ENCODE data around the gene ZDHHC17. TPM values are rescaled to one million over a fixed set of nuclear protein-coding genes. Genes with fewer than 3 reads are reported as not detected.

The ZDHHC17 gene
- total RNA-seq, 1 donor from 2014 or later, result 58.8 TPM

GRCh38 chr12:76874491-76875190 lies 110.7 kb downstream of the ZDHHC17 start:
- Mint-ChIP-seq H3K4me1 (peaks cover 24% of the 10 kb centered on the region), H3K27me3 (ENCODE audit: low read depth) (peaks cover 21% of the 10 kb centered on the region), H3K9me3 (no peaks in the 10 kb centered on the region), H3K4me3 (peak overlapping the region; percentile 66), H3K36me3 (ENCODE audit: low read depth) (no peaks in the 10 kb centered on the region), H3K27ac (ENCODE audit: unreplicated experiment) (no peak overlapping the region)
- TF ChIP-seq CTCF (conservative IDR thresholded peaks at IDR 0.05), result no peak
- DNase-seq (ENCODE audit: low read depth, low spot score), result no peak

- Mint-ChIP-seq H3K27me3 (ENCODE audit: low read depth) (peaks cover 23% of the 10 kb centered on the region), H3K9me3 (no peaks in the 10 kb centered on the region), H3K4me3 (peak overlapping the region; percentile 98), H3K36me3 (ENCODE audit: low read depth) (no peaks in the 10 kb centered on the region), H3K27ac (ENCODE audit: unreplicated experiment) (no peak overlapping the region), H3K4me1 (peaks cover 28% of the 10 kb centered on the region)
- DNase-seq (ENCODE audit: low read depth, low spot score), result no peak
- no peak for TF ChIP-seq CTCF (conservative IDR thresholded peaks at IDR 0.05)
Measured at GRCh38 chr12:76876696-76877229, 112.8 kb downstream of the ZDHHC17 start.

- no peaks in the 10 kb centered on the region for H3K36me3 Mint-ChIP-seq (ENCODE audit: low read depth)
- H3K9me3 Mint-ChIP-seq, result no peaks in the 10 kb centered on the region
- peak; percentile 34 for DNase-seq (ENCODE audit: low read depth, low spot score)
- TF ChIP-seq CTCF (conservative IDR thresholded peaks at IDR 0.05), result peak; percentile 55
- H3K4me1 Mint-ChIP-seq, result peaks cover 24% of the 10 kb centered on the region
- peak overlapping the region; percentile 98 for H3K4me3 Mint-ChIP-seq
- H3K27me3 Mint-ChIP-seq (ENCODE audit: low read depth), result peaks cover 29% of the 10 kb centered on the region
- peak overlapping the region; percentile 85 for H3K27ac Mint-ChIP-seq (ENCODE audit: unreplicated experiment)
Measured at GRCh38 chr12:76878099-76878898, 114.4 kb downstream of the ZDHHC17 start.

- Mint-ChIP-seq H3K4me3 (peak within 1 kb of the TSS; percentile 98), H3K27ac (ENCODE audit: unreplicated experiment) (peak within 1 kb of the TSS; percentile 94), H3K36me3 (ENCODE audit: low read depth) (no peaks in the 10 kb centered on the region), H3K4me1 (peaks cover 24% of the 10 kb centered on the region), H3K9me3 (no peaks in the 10 kb centered on the region), H3K27me3 (ENCODE audit: low read depth) (peaks cover 34% of the 10 kb centered on the region)
- peak; percentile 84 for DNase-seq (ENCODE audit: low read depth, low spot score)
- TF ChIP-seq CTCF (conservative IDR thresholded peaks at IDR 0.05), result peak; percentile 57
Measured at GRCh38 chr12:76878899-76879709, 115.2 kb downstream of the ZDHHC17 start, which contains the start of gene CSRP2. CSRP2 (minus strand) TSS chr12:76879019; CDS start chr12:76866260, 12,759 bp downstream.

All from neural crest cell (in vitro differentiated cells).